ENCODE results near the gene DCP1A.
"Not testable (repeated sequence)": the region's sequence is repeated elsewhere in the genome, so short reads cannot be mapped to it uniquely, and the experiment has no call there.

Gene DCP1A

GRCh38 chr3:53261712-53262111, 85.6 kb downstream of the DCP1A start:
- no peak for DNase-seq

GRCh38 chr3:53260286-53260785, 87.0 kb downstream of the DCP1A start:
- DNase-seq, result no peak

GRCh38 chr3:53259427-53260259, 87.7 kb downstream of the DCP1A start:
- peak; percentile 29 for DNase-seq

GRCh38 chr3:53258600-53259426, 88.5 kb downstream of the DCP1A start:
- DNase-seq, result no peak

- DNase-seq, result no peak
Measured at GRCh38 chr3:53257465-53257864, 89.9 kb downstream of the DCP1A start.

GRCh38 chr3:53256704-53257055, 90.7 kb downstream of the DCP1A start:
- peak; percentile 48 for DNase-seq

GRCh38 chr3:53255775-53256703, 91.3 kb downstream of the DCP1A start, which contains the start of gene TKT:
TSS of gene TKT (minus strand) at chr3:53256022. CDS start at chr3:53255942, 80 bp downstream.
- DNase-seq, result peak; percentile 92

- peak; percentile 48 for DNase-seq
Measured at GRCh38 chr3:53255423-53255774, 91.9 kb downstream of the DCP1A start.

GRCh38 chr3:53254509-53255422, 92.6 kb downstream of the DCP1A start:
- peak; percentile 68 for DNase-seq

GRCh38 chr3:53253707-53254508, 93.4 kb downstream of the DCP1A start:
- no peak for DNase-seq

GRCh38 chr3:53252947-53253322, 94.4 kb downstream of the DCP1A start:
- DNase-seq, result not testable (repeated sequence)

GRCh38 chr3:53252096-53252946, 95.0 kb downstream of the DCP1A start:
- DNase-seq, result no peak

- DNase-seq, result no peak
Measured at GRCh38 chr3:53250881-53251605, 96.3 kb downstream of the DCP1A start.

GRCh38 chr3:53250453-53250852, 96.9 kb downstream of the DCP1A start:
- no peak for DNase-seq

GRCh38 chr3:53248161-53248560, 99.2 kb downstream of the DCP1A start:
- no peak for DNase-seq

- DNase-seq, result no peak
Measured at GRCh38 chr3:53247619-53248018, 99.7 kb downstream of the DCP1A start.

- no peak for DNase-seq
Measured at GRCh38 chr3:53244271-53244670, 103.1 kb downstream of the DCP1A start.

- no peak for DNase-seq
Measured at GRCh38 chr3:53243785-53244184, 103.6 kb downstream of the DCP1A start.

- DNase-seq, result no peak
Measured at GRCh38 chr3:53243165-53243564, 104.2 kb downstream of the DCP1A start.

All from NCI-H82 (cell line).